Esophagus squamous epithelium (tissue), 5 donors: ENCODE results near the gene SCAF11. TPM values are rescaled to one million over a fixed set of nuclear protein-coding genes. Genes with fewer than 3 reads are reported as not detected.
A peak's percentile ranks its signal among the peaks of the same experiment; 100 is the strongest.
"Not testable (repeated sequence)": the region's sequence is repeated elsewhere in the genome, so short reads cannot be mapped to it uniquely, and the experiment has no call there.

Experiments used
- DNase-seq: peaks from one replicate; lab custom pipeline; 2025; lab: John Stamatoyannopoulos, UW
- H3K27ac ChIP-seq, 4 donors: fragments of 200-600 bp; sonication (generic); one replicate each; pipeline ENCODE4 v1.5.1; 2016 to 2019; ENCODE audit warnings: mild to moderate bottlenecking in 1 of 4
- H3K27me3 ChIP-seq, 4 donors: fragments of 200-600 bp; sonication (generic); 1 replicate in 3 of 4; 2 replicates in 1 of 4; pipeline versions ENCODE4 v1.5.1 to v1.6.0; 2017 to 2021; ENCODE audit warnings: antibody characterized with exemption in 1 of 4
- H3K36me3 ChIP-seq, 3 donors: fragments of 200-600 bp; sonication (generic); one replicate each; pipeline ENCODE4 v1.5.1; 2016 to 2019
- H3K4me1 ChIP-seq, 3 donors: fragments of 200-600 bp; sonication (generic); one replicate each; pipeline ENCODE4 v1.5.1; 2017 to 2019
- H3K4me3 ChIP-seq, 4 donors: fragments of 200-600 bp; sonication (generic); 1 replicate in 3 of 4; 2 replicates in 1 of 4; pipeline ENCODE4 v1.5.1; 2016 to 2019; ENCODE audit warnings: mild to moderate bottlenecking in 2 of 4, moderate library complexity in 1 of 4
- H3K9me3 ChIP-seq, 3 donors: fragments of 200-600 bp; sonication (generic); one replicate each; pipeline ENCODE4 v1.5.1; 2016 to 2019
- POLR2A ChIP-seq, 4 donors: fragments of 450-650 bp; IDR thresholded peaks; one replicate each; pipeline ENCODE4 v1.6.1; 2017; ENCODE audit warnings: antibody characterized with exemption in 4 of 4, mild to moderate bottlenecking in 4 of 4, moderate library complexity in 3 of 4
- WGBS, 2 donors: methylation state at CpG; one replicate each; pipeline ENCODE4 v1.1.5; 2018; 5-methylcytosine and 5-hydroxymethylcytosine counted together
- intact Hi-C: fragments of 100-400 bp; cut with DNase I; formaldehyde crosslinking; loops from one replicate; pipeline ENCODE4 v1.15.0; 2022
- total RNA-seq, 4 donors: library from RNA; depleted of rRNA; stranded (reverse); fragments of >200 nt; gene quantifications; one replicate each; pipeline ENCODE4 v1.1.0, GENCODE V29; 2016
- TF ChIP-seq, protein P1 (sequence below), 6 experiments: fragments of 450-650 bp in 4 of 6; fragments of 200-600 bp in 2 of 6; sonication (generic) in 2 of 6; IDR thresholded peaks; one replicate each; pipeline ENCODE4 v1.5.1; 2016 to 2019; ENCODE audit warnings: antibody characterized with exemption in 6 of 6, mild to moderate bottlenecking in 4 of 6, moderate library complexity in 4 of 6
- donor health status: DM: yes; HTN: yes; CAD: no.

The SCAF11 gene
- total RNA-seq: 100 to 1,000 TPM in 2 of 4 donors, 10 to 100 TPM in 2; 65.9 to 123 (median 101) TPM

DNA sequence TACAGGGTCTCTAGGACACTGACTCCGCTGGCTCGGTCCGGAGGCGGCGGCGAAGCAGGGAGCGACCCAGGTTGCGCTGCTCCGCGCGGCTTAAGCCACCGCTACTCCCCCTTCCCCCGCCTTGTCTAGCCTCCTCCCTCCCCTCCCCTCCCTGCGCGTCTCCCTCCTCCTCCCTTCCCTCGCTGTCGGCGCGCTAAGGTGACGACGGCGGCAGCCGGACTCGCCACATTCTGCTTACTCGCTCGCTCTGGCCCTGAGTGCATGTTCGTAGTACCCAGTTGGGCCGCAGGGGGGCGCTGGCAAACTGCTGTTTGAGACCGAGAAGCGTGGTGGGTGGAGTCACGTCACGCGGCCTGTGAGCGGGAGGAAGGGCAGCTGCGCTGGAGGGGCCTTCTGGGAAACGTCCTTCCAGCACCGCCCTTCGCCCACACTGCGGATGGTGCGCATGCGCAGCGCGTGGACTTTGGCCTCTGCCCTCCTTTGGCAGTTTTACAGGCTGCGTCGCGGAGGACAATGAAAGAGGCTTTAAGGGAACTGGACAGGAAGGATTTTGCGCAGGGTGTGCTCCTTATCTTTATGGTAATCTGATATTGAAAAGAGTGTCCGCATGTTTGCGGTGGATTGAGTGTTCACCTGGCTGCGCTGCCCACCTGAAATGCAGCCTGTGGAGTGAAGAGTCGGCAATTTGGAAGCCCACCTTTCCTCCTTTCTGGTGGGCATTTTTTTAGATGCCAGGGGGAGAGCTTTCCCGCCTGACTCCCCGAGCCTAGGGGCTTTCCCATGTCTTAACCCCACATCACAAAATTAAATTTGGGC lies at the start of gene SCAF11:
Gene SCAF11, minus strand, starts transcription at position 107 of the 816 bp plus-strand sequence. CDS start 26,407 bp downstream, outside the sequence.
- DNase-seq: peak; percentile 100
- peaks cover 21 to 47% (median 31%) of the 10 kb centered on the region in 3 donors for H3K4me1 ChIP-seq
- TF ChIP-seq POLR2A (IDR thresholded peaks at IDR 0.05): peak in 3 of 4 donors; percentile 1 to 84 (median 76)
- TF ChIP-seq, protein P1, sequence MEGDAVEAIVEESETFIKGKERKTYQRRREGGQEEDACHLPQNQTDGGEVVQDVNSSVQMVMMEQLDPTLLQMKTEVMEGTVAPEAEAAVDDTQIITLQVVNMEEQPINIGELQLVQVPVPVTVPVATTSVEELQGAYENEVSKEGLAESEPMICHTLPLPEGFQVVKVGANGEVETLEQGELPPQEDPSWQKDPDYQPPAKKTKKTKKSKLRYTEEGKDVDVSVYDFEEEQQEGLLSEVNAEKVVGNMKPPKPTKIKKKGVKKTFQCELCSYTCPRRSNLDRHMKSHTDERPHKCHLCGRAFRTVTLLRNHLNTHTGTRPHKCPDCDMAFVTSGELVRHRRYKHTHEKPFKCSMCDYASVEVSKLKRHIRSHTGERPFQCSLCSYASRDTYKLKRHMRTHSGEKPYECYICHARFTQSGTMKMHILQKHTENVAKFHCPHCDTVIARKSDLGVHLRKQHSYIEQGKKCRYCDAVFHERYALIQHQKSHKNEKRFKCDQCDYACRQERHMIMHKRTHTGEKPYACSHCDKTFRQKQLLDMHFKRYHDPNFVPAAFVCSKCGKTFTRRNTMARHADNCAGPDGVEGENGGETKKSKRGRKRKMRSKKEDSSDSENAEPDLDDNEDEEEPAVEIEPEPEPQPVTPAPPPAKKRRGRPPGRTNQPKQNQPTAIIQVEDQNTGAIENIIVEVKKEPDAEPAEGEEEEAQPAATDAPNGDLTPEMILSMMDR (IDR thresholded peaks at IDR 0.05): peak; percentile 95 to 100 (median 100)
- 0 to 3% methylated on average over 9 to 18 of the region's 54 CpGs for WGBS, 2 donors
- peak within 1 kb of the TSS; percentile 87 to 98 (median 94) for H3K4me3 ChIP-seq
- intact Hi-C loops: no loop called here
- no peaks in the 10 kb centered on the region for H3K9me3 ChIP-seq
- H3K36me3 ChIP-seq: peaks cover 0 to 11% (median 0%) of the 10 kb centered on the region in 3 donors
- peak within 1 kb of the TSS; percentile 99 to 100 (median 99) for H3K27ac ChIP-seq
- H3K27me3 ChIP-seq: no peaks in the 10 kb centered on the region

- H3K36me3 ChIP-seq, H3K4me1 ChIP-seq, H3K27me3 ChIP-seq, H3K9me3 ChIP-seq, DNase-seq, H3K27ac ChIP-seq, intact Hi-C loops, H3K4me3 ChIP-seq: not testable (repeated sequence)
- WGBS, 2 donors: 7% methylated on average over 2 of the region's 4 CpGs; no CpG with 5 or more reads in 1 of the 2 donors
These were observed 46.7 kb upstream of the SCAF11 start for GRCh38 chr12:46037066-46037465.

DNA sequence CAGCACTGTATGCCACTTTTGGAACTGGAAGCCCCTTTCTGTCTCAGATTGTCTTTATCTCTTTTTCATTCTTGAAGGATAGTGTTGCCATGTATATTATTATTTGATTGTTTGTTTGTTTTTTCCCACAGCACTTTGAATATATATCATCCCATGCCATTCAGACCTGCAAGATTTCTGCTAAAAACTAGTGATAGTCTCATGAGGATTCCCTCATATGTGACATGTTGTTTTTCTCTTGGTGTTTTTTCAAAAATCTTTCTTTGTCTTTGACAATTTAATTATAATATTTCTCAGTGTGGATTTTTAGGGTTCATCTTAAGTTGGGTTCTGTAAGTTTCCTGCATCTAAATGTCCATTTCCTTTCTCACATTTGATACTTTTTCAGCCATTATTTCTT lies 36.8 kb upstream of the SCAF11 start:
- H3K27me3 ChIP-seq: no peaks in the 10 kb centered on the region
- H3K27ac ChIP-seq: no peak overlapping the region
- no peaks in the 10 kb centered on the region for H3K36me3 ChIP-seq
- H3K9me3 ChIP-seq: peaks cover 0 to 41% (median 41%) of the 10 kb centered on the region in 3 donors
- no peaks in the 10 kb centered on the region for H3K4me1 ChIP-seq
- no peak overlapping the region for H3K4me3 ChIP-seq
- no peak for DNase-seq
- TF ChIP-seq POLR2A (IDR thresholded peaks at IDR 0.05): no peak
- TF ChIP-seq, protein P1 (IDR thresholded peaks at IDR 0.05): no peak
- intact Hi-C loops: no loop called here

- Histone ChIP-seq H3K27ac (no peak overlapping the region), H3K27me3 (no peaks in the 10 kb centered on the region), H3K36me3 (no peaks in the 10 kb centered on the region), H3K4me1 (no peaks in the 10 kb centered on the region), H3K9me3 (peaks cover 0 to 49% (median 41%) of the 10 kb centered on the region in 3 donors), H3K4me3 (no peak overlapping the region)
- 33 to 62% methylated on average over 1 to 2 of the region's 2 CpGs for WGBS, 2 donors
- intact Hi-C loops: no loop called here
- no peak for DNase-seq
- no peak for TF ChIP-seq POLR2A (IDR thresholded peaks at IDR 0.05)
- TF ChIP-seq, protein P1 (IDR thresholded peaks at IDR 0.05): no peak
These were observed 33.7 kb upstream of the SCAF11 start for GRCh38 chr12:46024099-46024498.

DNA sequence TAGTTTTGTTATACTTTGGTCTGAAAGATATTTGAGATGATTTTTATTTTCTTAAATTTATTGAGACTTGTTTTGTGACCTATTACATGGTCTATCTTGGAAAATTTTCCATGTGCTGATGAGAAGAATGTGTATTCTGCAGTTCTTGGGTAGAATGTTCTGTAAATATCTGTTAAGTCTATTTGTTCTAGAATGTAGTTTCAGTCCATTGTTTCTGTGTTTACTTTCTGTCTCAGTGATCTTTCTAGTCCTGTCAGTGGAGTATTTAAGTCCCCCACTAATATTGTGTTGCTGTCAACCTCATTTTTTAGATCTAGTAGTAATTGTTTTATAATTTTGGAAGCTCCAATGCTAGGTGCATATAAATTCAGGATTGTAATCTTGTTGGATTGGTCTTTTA lies 30.4 kb upstream of the SCAF11 start:
- no peak for TF ChIP-seq POLR2A (IDR thresholded peaks at IDR 0.05)
- TF ChIP-seq, protein P1 (IDR thresholded peaks at IDR 0.05): no peak
- no peak for DNase-seq
- Histone ChIP-seq H3K27me3 (no peaks in the 10 kb centered on the region), H3K27ac (no peak overlapping the region), H3K4me3 (no peak overlapping the region), H3K9me3 (peaks cover 0 to 34% (median 18%) of the 10 kb centered on the region in 3 donors), H3K36me3 (no peaks in the 10 kb centered on the region), H3K4me1 (no peaks in the 10 kb centered on the region)
- intact Hi-C loops: no loop called here

DNA sequence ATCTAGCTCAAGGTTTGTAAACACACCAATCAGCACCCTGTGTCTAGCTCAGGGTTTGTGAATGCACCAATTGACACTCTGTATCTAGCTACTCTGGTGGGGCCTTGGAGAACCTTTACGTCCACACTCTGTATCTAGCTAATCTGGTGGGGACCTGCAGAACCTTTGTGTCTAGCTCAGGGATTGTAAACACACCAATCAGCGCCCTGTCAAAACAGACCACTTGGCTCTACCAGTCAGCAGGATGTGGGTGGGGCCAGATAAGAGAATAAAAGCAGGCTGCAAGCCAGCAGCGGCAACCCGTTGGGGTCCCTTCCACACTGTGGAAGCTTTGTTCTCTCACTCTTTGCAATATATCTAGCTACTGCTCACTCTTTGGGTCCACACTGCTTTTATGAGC lies 28.3 kb upstream of the SCAF11 start:
- WGBS, 2 donors: 70 to 83% methylated on average over 2 to 4 of the region's 4 CpGs

GRCh38 chr12:46017866-46018375 lies 27.5 kb upstream of the SCAF11 start:
- intact Hi-C loops, H3K4me1 ChIP-seq: not testable (repeated sequence)

More for the DNA sequence above, 28.3 kb upstream of the SCAF11 start:
- intact Hi-C loops, DNase-seq, H3K36me3 ChIP-seq, H3K27me3 ChIP-seq, H3K4me3 ChIP-seq, H3K27ac ChIP-seq, H3K4me1 ChIP-seq: not testable (repeated sequence)
- peaks cover 0 to 20% (median 2%) of the 10 kb centered on the region in 3 donors for H3K9me3 ChIP-seq

More at GRCh38 chr12:46017866-46018375, 27.5 kb upstream of the SCAF11 start:
- not testable (repeated sequence) for H3K27ac ChIP-seq, H3K27me3 ChIP-seq, H3K4me3 ChIP-seq, DNase-seq, H3K36me3 ChIP-seq
- H3K9me3 ChIP-seq: peaks cover 0 to 20% (median 0%) of the 10 kb centered on the region in 3 donors
- WGBS, 2 donors: 77 to 93% methylated on average over 3 to 4 of the region's 33 CpGs
